B cell (primary cell): Measurements from ENCODE around the gene CASP1. TPM values are rescaled to one million over a fixed set of nuclear protein-coding genes. Genes with fewer than 3 reads are reported as not detected.
A peak's percentile ranks its signal among the peaks of the same experiment; 100 is the strongest.

Experiments
- ATAC-seq: fragments of 200-7000 bp; cut with Tn5 transposase; one replicate; pipeline ENCODE4 v1.10.0; 2021; ENCODE audit warnings: low read depth, mild to moderate bottlenecking, moderate number of reproducible peaks, moderate library complexity
- CTCF ChIA-PET: fragments of 350-600 bp; sonication (Branson Sonifier 250); formaldehyde crosslinking; loops from one replicate; lab custom pipeline; 2021; ENCODE audit warnings: antibody characterized with exemption, inconsistent platforms; lab: Charles Lee
- POLR2A ChIA-PET: fragments of 350-600 bp; sonication (Branson Sonifier 250); formaldehyde crosslinking; loops from one replicate; lab custom pipeline; 2021; ENCODE audit warnings: antibody characterized with exemption; lab: Charles Lee
- DNase-seq: peaks from one replicate; pipeline ENCODE4 v3.0.0; 2013
- H2AFZ ChIP-seq: 2 replicates; pipeline ENCODE4 v1.6.1; 2012; ENCODE audit warnings: mild to moderate bottlenecking, low read depth, low read length; ENCODE audit not compliant: insufficient read depth, poor library complexity, severe bottlenecking
- H3K27ac ChIP-seq, 2 donors: 1 replicate in 1 of 2; 2 replicates in 1 of 2; pipeline ENCODE4 v1.5.1; 2012 to 2013; ENCODE audit warnings: low read length in 2 of 2, mild to moderate bottlenecking in 2 of 2, moderate library complexity in 1 of 2
- H3K27me3 ChIP-seq, 4 experiments: fragments of 200-600 bp in 1 of 4; sonication (generic) in 1 of 4; replicated peaks in 1 of 4; 1 replicate in 2 of 4; 2 replicates in 2 of 4; pipeline versions ENCODE4 v1.6.1 to v1.7.0; 2013 to 2016; ENCODE audit warnings: low read length in 3 of 4, mild to moderate bottlenecking in 2 of 4, mixed read lengths in 1 of 4, moderate library complexity in 1 of 4; ENCODE audit not compliant: insufficient read depth in 4 of 4, control insufficient read depth in 3 of 4; ENCODE audit errors: control extremely low read depth in 1 of 4
- H3K36me3 ChIP-seq, 2 experiments: replicated peaks in 1 of 2; 1 replicate in 1 of 2; 2 replicates in 1 of 2; pipeline versions ENCODE4 v1.6.1 to v1.7.1; 2013; ENCODE audit warnings: low read length in 1 of 2; ENCODE audit not compliant: insufficient read depth in 2 of 2, control insufficient read depth in 1 of 2; ENCODE audit errors: control extremely low read depth in 1 of 2, extremely low read depth in 1 of 2
- H3K4me1 ChIP-seq, 2 donors: fragments of 200-600 bp in 1 of 2; sonication (generic) in 1 of 2; 1 replicate in 1 of 2; 2 replicates in 1 of 2; pipeline versions ENCODE4 v1.5.1 to v1.6.1; 2013 to 2017; ENCODE audit warnings: low read length in 2 of 2; ENCODE audit not compliant: control insufficient read depth in 2 of 2, insufficient read depth in 2 of 2
- H3K4me2 ChIP-seq: replicated peaks from 2 replicates; pipeline ENCODE3; 2012; ENCODE audit warnings: mild to moderate bottlenecking, low read depth, low read length; ENCODE audit not compliant: poor library complexity, severe bottlenecking
- H3K4me3 ChIP-seq, 5 experiments: fragments of 200-600 bp in 1 of 5; sonication (generic) in 1 of 5; 1 replicate in 3 of 5; 2 replicates in 2 of 5; pipeline versions ENCODE4 v1.5.1 to v1.7.0; 2011 to 2016; ENCODE audit warnings: low read length in 4 of 5, mild to moderate bottlenecking in 4 of 5, low read depth in 2 of 5, control low read depth in 1 of 5, moderate library complexity in 1 of 5; ENCODE audit not compliant: insufficient read depth in 1 of 5; ENCODE audit errors: control extremely low read depth in 1 of 5, extremely low read depth in 1 of 5
- H3K79me2 ChIP-seq: fragments of 200-600 bp; sonication (generic); one replicate; pipeline ENCODE4 v1.6.0; 2016; ENCODE audit warnings: low read length; ENCODE audit not compliant: control insufficient read depth, insufficient read depth
- H3K9ac ChIP-seq: fragments of 200-600 bp; sonication (generic); 2 replicates; pipeline ENCODE4 v1.6.1; 2017; ENCODE audit warnings: mild to moderate bottlenecking, low read length, moderate library complexity
- H3K9me3 ChIP-seq, 3 donors: one replicate each; pipeline versions ENCODE4 v1.6.1 to v1.7.1; 2013; ENCODE audit warnings: low read length in 2 of 3; ENCODE audit not compliant: control insufficient read depth in 2 of 3, insufficient read depth in 1 of 3; ENCODE audit errors: control extremely low read depth in 1 of 3
- H4K20me1 ChIP-seq: 2 replicates; pipeline ENCODE4 v1.6.0; 2012; ENCODE audit warnings: mild to moderate bottlenecking, low read length; ENCODE audit not compliant: insufficient read depth, control insufficient read depth, poor library complexity, severe bottlenecking
- H3K27ac Mint-ChIP-seq: one replicate; pipeline ENCODE4 v1.8.0; 2021; ENCODE audit warnings: mixed read lengths
- H3K27me3 Mint-ChIP-seq: one replicate; pipeline ENCODE4 v1.8.0; 2021; ENCODE audit warnings: mixed read lengths
- H3K4me1 Mint-ChIP-seq: one replicate; pipeline ENCODE4 v1.8.0; 2021; ENCODE audit warnings: mixed read lengths
- H3K4me3 Mint-ChIP-seq: one replicate; pipeline ENCODE4 v1.8.0; 2021; ENCODE audit warnings: mixed read lengths
- H3K9me3 Mint-ChIP-seq: one replicate; pipeline ENCODE4 v1.8.0; 2022; ENCODE audit warnings: mixed read lengths; ENCODE audit not compliant: insufficient read depth
- EZH2 ChIP-seq: IDR thresholded peaks from 2 replicates; pipeline ENCODE4 v1.6.1; 2012; ENCODE audit warnings: borderline replicate concordance, low read depth, mild to moderate bottlenecking, moderate library complexity, low read length; ENCODE audit not compliant: insufficient read depth, poor library complexity, severe bottlenecking
- WGBS: methylation state at CpG from one replicate; pipeline ENCODE4 v1.1.5; 2013; ENCODE audit warnings: missing lambda C conversion rate; ENCODE audit not compliant: insufficient coverage; 5-methylcytosine and 5-hydroxymethylcytosine counted together
- intact Hi-C: fragments of 100-400 bp; cut with micrococcal nuclease; formaldehyde crosslinking; loops from one replicate; pipeline ENCODE4 v1.10.0; 2022
- polyA plus RNA-seq: library from polyadenylated mRNA; depleted of rRNA; stranded (reverse); fragments of >200 nt; gene quantifications from 2 replicates; pipeline ENCODE4 v1.2.3, GENCODE V29; 2012
- total RNA-seq, 2 donors: library from RNA; stranded (reverse); fragments of 120-200 nt in 1 of 2; gene quantifications; 1 replicate in 1 of 2; 2 replicates in 1 of 2; pipeline versions ENCODE4 v1.2.3 to v1.2.4, GENCODE V29; 2013 to 2022
- TF ChIP-seq, protein P1 (sequence below): fragments of 200-600 bp; IDR thresholded peaks from one replicate; pipeline ENCODE4 v1.8.0; 2022; ENCODE audit warnings: antibody characterized with exemption, mild to moderate bottlenecking

The CASP1 gene
- total and polyA plus RNA-seq, 2 donors (not counting 1 experiment from before 2014, with no cell fraction given) = 28.4 to 31.9 TPM

DNA sequence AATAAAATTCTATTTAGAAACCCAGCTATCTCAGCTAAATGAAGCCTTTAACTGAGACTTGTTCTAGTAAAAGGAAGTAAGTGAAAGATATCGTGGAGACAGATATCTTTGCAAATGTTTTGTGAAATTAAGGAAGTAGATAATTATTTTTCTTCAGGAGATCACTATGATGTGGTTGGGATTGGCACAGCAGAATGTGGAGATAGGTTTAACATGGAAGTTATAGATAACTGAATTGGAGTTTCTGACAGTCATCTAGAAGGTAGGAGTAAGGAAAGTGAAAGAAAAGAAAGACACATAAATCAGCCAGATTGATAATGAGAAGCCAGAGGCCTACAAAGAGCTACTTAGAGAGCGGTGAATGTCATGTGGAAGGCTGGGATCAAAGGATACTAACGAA lies 7.3 kb downstream of the CASP1 start:
- Histone ChIP-seq H3K4me2 (peak overlapping the region; percentile 44), H3K4me3 (no peak overlapping the region), H3K27me3 (no peaks in the 10 kb centered on the region), H3K36me3 (peaks cover 22 to 54% of the 10 kb centered on the region in 2 experiments), H4K20me1 (no peaks in the 10 kb centered on the region), H3K79me2 (no peaks in the 10 kb centered on the region), H3K4me1 (peaks cover 10 to 21% of the 10 kb centered on the region in 2 donors), H3K9ac (no peak overlapping the region), H2AFZ (peak overlapping the region; percentile 43), H3K27ac (peak overlapping the region in 1 of 2 donors; percentile 45), H3K9me3 (no peaks in the 10 kb centered on the region)
- intact Hi-C loops = no loop called here
- Mint-ChIP-seq H3K27ac (peak overlapping the region; percentile 70), H3K4me3 (peak overlapping the region; percentile 47), H3K4me1 (peaks cover 35% of the 10 kb centered on the region), H3K9me3 (no peaks in the 10 kb centered on the region), H3K27me3 (no peaks in the 10 kb centered on the region)
- ChIA-PET POLR2A (no interaction called here), CTCF (no interaction called here)
- ATAC-seq (no peak), DNase-seq (no peak)
- TF ChIP-seq, protein P1, sequence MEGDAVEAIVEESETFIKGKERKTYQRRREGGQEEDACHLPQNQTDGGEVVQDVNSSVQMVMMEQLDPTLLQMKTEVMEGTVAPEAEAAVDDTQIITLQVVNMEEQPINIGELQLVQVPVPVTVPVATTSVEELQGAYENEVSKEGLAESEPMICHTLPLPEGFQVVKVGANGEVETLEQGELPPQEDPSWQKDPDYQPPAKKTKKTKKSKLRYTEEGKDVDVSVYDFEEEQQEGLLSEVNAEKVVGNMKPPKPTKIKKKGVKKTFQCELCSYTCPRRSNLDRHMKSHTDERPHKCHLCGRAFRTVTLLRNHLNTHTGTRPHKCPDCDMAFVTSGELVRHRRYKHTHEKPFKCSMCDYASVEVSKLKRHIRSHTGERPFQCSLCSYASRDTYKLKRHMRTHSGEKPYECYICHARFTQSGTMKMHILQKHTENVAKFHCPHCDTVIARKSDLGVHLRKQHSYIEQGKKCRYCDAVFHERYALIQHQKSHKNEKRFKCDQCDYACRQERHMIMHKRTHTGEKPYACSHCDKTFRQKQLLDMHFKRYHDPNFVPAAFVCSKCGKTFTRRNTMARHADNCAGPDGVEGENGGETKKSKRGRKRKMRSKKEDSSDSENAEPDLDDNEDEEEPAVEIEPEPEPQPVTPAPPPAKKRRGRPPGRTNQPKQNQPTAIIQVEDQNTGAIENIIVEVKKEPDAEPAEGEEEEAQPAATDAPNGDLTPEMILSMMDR = no peak
- no peak for TF ChIP-seq EZH2
- no CpG with 5 or more reads among the region's 3 CpGs for WGBS

DNA sequence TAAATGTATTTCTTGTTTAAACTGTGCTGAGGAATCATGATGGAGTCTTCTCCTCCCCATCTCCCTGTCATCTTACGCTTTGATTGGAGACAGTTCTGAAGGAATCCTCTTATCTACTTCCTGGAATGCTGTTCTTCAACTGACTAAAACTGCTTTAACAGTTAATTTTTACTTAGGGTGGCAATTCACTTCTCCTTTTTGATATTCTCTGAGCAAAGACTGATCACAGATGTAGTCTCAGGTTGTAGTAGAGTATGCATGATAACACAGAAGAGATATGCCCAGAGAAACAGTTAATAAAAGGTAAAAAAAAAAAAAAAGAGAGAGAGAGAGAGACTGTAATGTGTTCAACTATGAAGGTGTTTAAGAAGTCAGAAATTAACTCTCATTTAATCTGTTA lies 10.6 kb downstream of the CASP1 start:
- WGBS = no CpG with 5 or more reads among the region's 1 CpG
- Histone ChIP-seq H3K36me3 (peaks cover 13 to 34% of the 10 kb centered on the region in 2 experiments), H3K4me1 (peaks cover 11 to 21% of the 10 kb centered on the region in 2 donors), H3K9me3 (no peaks in the 10 kb centered on the region), H3K9ac (no peak overlapping the region), H4K20me1 (no peaks in the 10 kb centered on the region), H3K4me2 (no peak overlapping the region), H2AFZ (no peak overlapping the region), H3K79me2 (no peaks in the 10 kb centered on the region), H3K4me3 (no peak overlapping the region), H3K27ac (no peak overlapping the region), H3K27me3 (no peaks in the 10 kb centered on the region)
- ATAC-seq (no peak), DNase-seq (no peak)
- ChIA-PET CTCF (no interaction called here), POLR2A (no interaction called here)
- no peak overlapping the region for H3K27ac Mint-ChIP-seq
- H3K27me3 Mint-ChIP-seq = no peaks in the 10 kb centered on the region
- peaks cover 32% of the 10 kb centered on the region for H3K4me1 Mint-ChIP-seq
- intact Hi-C loops = no loop called here
- TF ChIP-seq EZH2 = no peak
- TF ChIP-seq, protein P1 = no peak
- H3K4me3 Mint-ChIP-seq = no peak overlapping the region
- H3K9me3 Mint-ChIP-seq = no peaks in the 10 kb centered on the region
